GM11168 (cell line): ENCODE measurements around the gene CCR8.
"Not testable (repeated sequence)": the region's sequence is repeated elsewhere in the genome, so short reads cannot be mapped to it uniquely, and the experiment has no call there.

ENCODE experiments used
- in situ Hi-C: fragments of 300-500 bp; cut with MboI; formaldehyde crosslinking; loops from one replicate; pipeline ENCODE4 v1.12.0; 2022; ENCODE audit warnings: low sequenced_read_pairs; ENCODE audit not compliant: unreplicated experiment

Gene CCR8

DNA sequence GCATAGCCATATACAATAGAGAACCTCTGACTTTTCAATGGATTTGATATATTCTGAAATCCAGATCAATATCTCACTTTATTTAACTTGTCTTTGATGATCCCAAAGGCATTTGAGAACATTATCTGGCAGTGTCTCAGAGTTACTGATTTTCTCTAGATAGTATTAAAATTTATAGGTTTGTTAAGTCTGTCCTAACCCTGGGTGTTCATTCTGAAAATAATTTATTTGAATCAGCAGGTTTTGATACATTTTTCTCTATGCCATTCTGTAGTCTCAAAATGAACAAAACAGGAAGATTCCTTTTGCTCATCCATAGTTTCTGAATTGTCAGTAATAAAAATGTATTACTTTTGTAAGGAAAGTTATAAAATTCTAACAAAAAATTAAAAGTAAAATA, 14.3 kb downstream of the CCR8 start:
- in situ Hi-C loops = no loop called here

DNA sequence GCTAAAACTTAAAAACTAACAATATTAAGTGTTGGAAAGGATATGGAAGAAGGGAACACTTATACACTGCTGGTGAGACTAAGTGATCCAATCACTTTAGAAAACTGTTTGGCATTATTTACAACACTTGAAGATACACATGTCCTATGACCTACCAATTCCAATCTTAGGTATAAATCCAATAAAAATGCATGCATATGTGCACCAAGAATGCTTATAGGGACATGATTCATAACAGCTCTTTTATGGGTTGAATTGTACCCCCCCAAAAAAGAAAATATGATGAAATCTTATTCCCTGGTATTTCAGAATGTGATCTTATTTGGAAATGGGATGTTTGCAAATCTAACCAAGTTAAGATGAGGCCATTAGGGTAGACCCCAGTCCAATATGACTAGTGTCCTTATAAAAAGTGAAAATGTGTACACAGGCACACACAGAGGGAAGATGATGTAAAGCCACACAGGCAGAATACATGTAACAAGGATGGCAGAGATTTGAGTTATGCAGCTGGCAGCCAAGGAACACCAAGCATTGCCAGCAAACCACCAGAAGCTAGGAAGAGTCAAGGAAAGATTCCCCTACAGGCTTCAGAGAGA, 15.3 kb downstream of the CCR8 start:
- in situ Hi-C loops = no loop called here

DNA sequence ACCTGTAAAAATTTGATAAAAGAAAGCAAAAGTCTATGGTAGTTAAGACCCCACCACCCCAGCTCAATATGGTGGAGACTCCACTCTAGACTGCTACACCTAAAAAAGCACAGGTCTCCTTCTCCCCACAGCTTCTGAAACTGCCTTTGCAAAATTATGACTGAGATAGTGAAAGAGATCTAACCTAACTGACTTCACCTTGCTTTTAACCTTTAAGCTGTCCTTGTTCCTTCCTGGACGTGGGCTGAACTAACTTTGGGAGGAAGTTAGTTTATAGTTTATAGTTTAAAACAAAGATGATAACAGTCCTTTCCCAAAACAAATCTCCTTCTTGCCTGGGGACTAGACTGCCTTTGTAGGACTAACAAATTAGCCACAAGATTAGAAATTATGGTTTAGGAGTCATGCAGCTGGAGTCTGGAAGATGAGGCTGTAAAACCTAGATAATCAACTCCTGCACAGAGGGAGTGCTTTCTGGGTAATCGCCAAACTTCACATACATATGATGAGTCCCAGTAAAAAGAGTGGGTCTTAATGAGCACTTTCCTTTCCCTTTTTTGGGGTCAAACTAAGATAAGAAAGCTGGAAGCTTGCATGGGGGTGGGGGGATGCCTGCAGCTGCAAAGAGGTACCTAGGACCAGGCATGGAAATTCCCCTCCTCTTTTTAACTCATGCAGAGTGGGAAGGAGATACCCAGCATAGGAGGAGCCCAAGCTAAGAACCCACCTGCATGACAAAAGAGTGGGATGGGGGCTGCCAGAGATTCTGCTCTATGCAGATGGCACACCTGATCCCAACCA, 17.5 kb downstream of the CCR8 start:
- in situ Hi-C loops = no loop called here

DNA sequence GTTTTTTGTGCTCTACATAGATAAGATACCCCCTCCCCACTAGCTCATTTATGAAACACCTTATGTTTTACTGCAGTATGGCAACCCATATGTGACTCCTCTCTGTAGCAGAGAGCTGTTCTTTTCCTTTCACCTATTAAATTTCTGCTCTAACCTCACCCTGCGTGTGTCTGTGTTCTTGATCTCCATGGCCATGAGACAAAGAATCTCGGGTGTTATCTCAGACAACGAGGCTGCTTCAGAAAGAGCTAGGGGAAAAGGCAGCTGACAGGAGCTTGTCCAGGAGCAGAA, 18.0 kb downstream of the CCR8 start:
- in situ Hi-C loops = no loop called here

DNA sequence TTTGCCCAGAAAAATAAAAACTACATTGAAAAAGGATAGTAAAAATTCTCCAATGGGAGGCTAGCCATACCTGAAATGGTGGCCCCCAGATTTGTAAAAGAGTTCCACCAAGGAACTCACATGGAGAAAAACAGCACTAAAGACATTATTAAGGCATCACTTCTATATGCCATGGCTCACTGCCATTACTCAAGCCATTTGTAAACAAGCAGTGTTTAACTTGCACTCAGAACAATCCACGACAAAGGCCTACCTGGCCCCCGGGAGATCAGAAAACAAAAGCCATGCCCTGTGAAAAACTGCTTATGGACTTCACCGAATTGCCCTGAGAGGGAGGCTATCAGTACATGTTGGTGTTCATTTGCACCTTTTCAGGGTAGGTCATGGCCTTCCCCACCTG, 19.6 kb downstream of the CCR8 start:
- in situ Hi-C loops = no loop called here

DNA sequence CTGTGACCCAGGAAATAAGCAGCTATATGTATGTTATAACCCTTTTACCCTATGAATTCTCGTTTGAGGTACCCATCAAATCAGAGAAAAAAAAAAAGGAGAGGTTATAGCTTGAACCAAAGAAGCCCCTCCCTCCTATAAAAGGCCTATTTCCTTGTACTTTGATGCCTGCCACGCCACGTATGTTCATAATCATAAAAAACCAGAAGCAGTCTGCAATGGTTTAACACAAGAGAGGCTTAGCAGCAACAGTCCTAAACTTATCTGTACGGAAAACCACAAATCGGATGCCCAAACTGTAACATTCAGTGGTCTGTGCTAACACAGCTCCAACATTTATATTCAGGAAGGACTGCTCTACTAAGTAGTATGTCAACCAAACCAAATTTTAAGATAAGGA, 21.2 kb downstream of the CCR8 start:
- in situ Hi-C loops = no loop called here

DNA sequence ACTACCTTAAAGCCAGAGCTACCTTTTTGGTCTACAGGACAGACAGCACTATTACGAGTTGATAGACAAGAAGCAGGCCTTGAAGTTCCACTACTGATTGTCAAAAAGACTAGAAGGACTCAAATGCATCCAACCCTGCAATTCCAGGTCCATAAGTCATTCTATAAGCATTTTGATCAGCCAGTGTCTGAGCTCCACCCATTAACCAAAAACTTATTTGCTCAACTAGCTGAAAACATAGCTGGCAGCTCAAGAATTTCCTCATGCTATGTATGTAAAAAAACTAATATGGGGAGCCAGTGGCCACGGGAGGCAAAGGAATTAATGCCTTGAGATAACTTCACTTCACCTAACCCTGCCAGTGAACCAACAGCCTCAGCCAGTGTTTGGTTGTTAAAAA, 21.6 kb downstream of the CCR8 start:
- in situ Hi-C loops = not testable (repeated sequence)

DNA sequence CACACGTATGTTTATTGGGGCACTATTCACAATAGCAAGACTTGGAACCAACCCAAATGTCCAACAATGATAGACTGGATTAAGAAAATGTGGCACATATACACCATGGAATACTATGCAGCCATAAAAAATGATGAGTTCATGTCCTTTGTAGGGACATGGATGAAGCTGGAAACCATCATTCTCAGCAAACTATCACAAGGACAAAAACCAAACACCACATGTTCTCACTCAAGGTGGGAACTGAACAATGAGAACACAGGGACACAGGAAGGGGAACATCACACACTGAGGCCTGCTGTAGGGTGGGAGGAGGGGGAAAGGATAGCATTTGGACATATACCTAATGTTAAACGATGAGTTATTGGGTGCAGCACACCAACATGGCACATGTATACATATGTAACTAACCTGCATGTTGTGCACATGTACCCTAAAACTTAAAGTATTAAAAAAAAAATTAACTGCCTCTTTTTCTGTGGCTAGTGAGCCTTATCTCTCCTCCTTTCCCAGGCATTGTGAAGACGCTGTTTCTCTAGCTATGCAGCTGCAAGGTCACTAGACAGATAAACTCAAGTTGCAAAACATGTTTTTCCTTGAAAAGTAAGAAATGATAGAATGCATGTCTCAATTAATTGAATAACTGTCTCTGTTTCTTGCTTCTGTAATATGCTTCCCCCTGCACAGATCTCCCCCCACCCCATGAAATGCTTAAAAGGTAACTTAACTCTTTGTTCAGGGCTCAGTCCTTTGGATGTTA, 23.8 kb downstream of the CCR8 start:
- in situ Hi-C loops = not testable (repeated sequence)

DNA sequence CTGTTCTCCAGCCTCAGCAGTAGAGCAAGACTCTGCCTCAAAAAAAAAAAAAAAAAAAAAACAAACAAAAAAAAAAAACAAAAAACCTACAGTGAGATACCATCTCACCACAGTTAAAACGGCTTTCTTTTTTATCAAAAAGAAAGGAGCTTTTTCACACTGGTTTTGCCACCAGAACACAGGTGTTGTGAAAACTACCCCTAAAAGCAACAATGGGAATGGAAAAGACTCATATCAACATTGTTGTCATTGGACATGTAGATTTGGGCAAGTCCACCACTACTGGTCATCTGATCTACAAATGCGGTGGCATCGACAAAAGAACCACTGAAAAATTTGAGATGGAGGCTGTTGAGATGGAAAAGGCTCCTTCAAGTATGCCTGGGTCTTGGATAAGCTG, 28.8 kb downstream of the CCR8 start:
- in situ Hi-C loops = no loop called here

DNA sequence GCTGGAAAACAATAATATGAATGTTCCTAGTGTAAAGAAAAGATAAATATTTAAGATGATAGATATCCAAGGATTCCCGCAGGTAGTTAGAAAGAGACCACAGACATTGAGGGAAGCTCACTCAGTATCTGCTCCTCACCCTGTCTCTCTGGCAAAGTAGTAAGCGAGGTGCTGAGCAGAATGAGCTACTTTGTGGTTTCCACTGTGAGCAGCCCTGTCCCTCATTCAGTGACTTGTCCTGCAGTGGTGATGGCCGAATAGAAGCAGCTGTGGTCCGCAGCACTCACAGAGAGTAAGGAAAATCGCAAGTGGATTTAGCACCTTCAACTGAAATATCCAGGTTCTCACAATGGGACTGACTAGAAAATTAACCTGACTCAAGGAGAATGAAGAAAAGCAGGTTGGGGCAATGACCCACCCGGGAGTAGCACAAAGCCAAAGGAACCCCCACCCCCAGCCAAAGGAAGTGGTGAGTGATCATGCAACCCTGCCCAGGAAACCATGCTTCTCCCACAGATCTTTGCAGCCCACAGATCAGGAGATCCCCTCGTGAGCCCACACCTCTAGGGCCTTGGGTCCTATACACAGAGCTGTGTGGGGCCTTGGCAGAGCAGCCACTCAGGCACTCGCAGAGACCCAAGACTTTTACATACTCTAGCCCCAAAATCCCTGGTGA, 31.9 kb downstream of the CCR8 start:
- in situ Hi-C loops = no loop called here

DNA sequence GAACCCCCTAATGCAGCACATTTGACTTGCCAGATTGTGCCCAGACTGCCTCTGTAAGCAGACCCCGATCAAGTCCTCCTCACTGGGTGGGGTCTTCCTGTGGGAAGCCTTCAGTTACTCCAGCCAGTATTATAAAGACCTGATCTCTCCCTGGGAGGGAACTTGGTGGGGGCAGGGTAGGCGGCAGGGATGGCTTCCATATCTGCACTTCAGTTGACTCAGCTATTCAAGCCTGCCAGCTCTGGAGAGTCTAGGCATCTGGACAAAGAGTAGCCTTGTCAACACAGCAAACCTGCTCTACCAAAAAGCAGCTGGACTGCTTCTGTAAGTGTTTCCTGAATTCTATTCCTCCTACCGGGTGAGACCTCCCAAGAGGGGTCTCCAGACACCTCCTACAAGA, 32.7 kb downstream of the CCR8 start:
- in situ Hi-C loops = no loop called here

DNA sequence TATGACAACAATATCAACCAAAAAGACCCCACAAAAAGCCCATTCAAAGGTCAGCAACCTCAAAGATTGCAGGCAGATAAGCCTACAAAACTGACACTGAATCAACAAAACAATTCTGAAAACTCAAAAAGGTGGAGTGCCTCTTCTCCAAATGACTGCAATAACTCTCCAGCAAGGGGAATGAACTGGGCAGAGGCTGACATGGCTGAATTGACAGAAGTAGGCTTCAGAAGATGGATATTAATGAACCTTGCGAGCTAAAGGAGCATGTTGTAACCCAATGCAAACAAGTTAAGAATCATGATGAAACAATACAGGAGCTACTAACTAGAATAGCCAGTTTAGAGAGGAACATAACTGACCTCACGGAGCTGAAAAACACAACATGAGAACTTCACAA, 33.3 kb downstream of the CCR8 start:
- in situ Hi-C loops = no loop called here

DNA sequence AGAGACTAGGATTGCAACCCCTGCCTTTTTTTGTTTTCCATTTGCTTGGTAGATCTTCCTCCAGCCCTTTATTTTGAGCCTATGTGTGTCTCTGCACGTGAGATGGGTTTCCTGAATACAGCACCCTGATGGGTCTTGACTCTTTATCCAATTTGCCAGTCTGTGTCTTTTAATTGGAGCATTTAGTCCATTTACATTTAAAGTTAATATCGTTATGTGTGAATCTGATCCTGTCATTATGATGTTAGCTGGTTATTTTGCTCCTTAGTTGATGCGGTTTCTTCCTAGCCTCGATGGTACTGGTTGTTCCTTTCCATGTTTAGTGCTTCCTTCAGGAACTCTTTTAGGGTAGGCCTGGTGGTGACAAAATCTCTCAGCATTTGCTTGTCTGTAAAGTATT, 40.9 kb downstream of the CCR8 start:
- in situ Hi-C loops = loop anchor here (10.0 kb wide), 1 partner anchor 176 kb away; the partner anchor contains the start of gene XIRP1

DNA sequence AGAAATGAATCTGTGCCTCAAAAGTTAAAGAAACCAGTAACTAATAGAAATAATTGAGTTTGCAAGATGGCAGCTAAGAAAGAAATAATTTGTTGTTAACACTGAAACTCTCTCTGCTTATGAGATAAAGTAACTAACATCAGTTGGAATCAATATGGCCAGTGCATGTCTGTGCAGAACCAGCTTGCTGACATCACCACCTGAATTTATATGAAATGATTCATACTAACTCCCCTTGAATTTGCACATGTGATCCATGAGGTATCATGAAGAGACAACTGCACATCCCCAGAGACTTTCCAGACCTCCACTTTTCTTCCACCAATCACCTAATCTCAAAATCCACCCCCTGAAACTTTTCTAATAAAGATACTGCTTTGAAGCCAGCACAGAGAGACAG, 43.3 kb downstream of the CCR8 start:
- in situ Hi-C loops = loop anchor here (10.0 kb wide), 1 partner anchor 178 kb away; the partner anchor contains the start of gene XIRP1

DNA sequence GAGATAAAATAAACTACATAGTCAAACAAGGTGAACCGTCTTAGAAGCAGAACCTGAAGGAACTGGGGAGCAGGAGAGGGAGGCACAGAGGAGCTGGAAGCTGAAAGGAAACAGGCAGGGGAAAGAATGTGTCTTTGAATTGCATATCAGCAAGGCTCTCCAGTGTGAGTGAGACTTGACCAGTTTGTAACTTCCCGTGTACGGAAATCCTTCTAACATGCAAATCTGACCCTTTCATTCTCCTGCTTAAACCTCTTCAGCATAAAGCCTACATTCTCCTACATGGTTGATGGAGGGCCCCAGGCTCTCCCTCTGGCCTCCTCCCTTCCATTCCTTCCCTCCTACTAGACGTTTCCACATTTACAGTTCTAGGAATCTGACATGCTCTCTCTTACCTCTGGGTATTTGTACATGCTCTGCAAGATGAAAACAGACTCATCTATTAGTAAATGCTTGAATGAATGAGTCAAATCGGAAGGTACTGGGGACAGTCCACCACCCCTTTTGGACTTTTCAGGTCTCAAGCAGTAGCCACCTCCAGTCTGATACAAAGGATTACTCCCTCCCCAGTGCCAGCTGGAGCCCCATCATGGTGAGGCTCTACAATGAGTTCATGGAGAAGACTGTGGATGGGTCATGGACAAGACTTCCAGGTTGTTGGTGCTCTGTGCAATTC, 47.6 kb downstream of the CCR8 start:
- in situ Hi-C loops = loop anchor here (10.0 kb wide), 1 partner anchor 182 kb away; the partner anchor contains the start of gene XIRP1

DNA sequence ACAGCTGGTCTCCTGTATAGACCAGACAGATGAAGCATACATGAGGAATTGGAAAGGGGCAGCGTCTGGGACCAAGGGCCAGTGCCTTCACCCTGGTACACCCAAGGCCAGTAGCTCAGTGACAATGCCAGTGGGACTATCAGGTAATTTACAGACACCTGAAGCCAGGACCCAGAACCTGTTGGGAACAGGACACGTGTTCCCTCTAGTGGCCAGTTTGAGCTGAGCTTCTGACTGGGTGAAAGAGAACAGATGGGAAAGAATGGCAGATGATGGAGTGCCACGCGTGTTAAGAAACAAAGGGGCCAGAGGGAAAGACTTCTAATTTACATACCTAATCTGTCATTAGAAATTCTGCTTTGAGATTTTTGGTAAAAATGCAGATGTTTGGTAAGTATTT, 48.6 kb downstream of the CCR8 start:
- in situ Hi-C loops = loop anchor here (10.0 kb wide), 1 partner anchor 183 kb away; the partner anchor contains the start of gene XIRP1

DNA sequence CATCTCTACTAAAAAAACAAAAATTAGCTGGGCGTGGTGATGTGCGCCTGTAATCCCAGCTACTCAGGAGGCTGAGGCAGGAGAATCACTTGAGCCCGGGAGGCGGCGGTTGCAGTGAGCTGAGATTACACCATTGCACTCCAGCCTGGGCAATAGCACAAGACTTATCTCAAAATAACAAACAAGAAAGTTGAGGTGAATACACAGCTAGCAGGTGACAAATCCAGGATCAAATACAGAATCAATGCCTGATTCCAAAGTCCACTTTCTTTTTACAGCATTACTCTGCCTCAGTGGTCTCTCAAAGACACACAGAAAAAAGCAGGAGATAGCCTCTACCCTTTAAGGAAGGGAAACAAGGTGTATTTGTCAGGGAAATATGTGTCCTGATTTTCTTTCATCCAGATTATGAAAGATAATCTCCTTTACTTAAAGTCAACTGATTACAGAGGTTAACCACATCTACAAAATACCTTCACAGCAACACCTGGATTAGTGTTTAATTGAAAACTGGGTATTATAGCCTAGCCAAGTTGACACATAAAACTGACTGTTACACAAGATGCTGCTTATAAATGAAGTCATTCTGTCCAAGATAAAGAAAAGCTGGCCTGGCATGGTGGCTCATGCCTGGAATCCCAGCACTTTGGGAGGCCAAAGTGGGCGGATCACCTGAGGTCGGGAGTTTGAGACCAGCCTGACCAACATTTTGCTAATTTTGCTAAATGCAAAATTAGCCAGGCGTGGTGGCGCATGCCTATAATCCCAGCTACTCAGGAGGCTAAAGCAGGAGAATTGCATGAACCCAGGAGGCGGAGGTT, 49.7 kb downstream of the CCR8 start:
- in situ Hi-C loops = loop anchor here (10.0 kb wide), 1 partner anchor 184 kb away; the partner anchor contains the start of gene XIRP1

DNA sequence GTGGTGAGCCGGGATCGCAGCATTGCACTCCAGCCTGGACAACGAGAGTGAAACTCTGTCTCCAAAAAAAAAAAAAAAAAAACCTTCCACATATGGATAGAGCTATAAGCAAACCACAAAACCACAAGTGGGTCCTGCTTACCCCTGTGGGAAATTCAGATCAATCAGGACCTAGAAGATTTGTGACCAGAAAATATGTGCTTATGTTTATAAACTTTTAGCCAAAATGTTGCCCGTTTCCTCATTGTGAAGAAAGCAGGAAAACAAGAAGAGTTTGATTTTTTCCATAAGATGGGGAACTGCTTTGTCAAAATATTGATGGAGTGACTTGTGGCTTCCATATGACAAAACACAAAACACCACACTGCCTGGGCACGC, 50.3 kb downstream of the CCR8 start:
- in situ Hi-C loops = loop anchor here (10.0 kb wide), 1 partner anchor 185 kb away; the partner anchor contains the start of gene XIRP1

DNA sequence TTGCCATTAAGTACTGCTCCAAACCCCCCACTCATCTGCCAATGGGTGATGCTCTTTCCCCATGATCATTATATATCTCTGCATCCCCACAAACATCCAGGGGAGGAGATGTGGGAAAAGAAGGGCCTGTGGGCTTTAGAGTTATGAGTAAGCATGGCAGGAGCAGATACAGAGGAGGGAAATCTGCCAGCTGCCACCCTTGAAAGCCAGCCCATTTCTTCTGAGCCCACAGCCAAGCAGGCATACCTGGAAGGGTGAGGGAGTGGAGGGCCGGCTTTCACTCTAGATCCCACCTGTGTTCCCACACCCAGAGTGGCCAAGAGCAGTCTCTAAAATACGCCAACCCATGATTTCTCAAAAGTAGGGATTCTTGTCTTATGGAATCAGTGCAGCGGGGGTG, 51.9 kb downstream of the CCR8 start:
- in situ Hi-C loops = no loop called here
